Urothelium cell line (cell line): ENCODE data around the gene GRK4.
"Not testable (repeated sequence)": the region's sequence is repeated elsewhere in the genome, so short reads cannot be mapped to it uniquely, and the experiment has no call there.

Source experiments
- DNase-seq: peaks from one replicate; pipeline ENCODE4 v3.0.0; 2011; ENCODE audit warnings: low spot score, mixed read lengths
- FAIRE-seq: peaks from 2 replicates; lab custom pipeline; 2011; peaks lifted over from hg19 to GRCh38; lab: Jason Lieb, UNC

GRK4 gene

DNA sequence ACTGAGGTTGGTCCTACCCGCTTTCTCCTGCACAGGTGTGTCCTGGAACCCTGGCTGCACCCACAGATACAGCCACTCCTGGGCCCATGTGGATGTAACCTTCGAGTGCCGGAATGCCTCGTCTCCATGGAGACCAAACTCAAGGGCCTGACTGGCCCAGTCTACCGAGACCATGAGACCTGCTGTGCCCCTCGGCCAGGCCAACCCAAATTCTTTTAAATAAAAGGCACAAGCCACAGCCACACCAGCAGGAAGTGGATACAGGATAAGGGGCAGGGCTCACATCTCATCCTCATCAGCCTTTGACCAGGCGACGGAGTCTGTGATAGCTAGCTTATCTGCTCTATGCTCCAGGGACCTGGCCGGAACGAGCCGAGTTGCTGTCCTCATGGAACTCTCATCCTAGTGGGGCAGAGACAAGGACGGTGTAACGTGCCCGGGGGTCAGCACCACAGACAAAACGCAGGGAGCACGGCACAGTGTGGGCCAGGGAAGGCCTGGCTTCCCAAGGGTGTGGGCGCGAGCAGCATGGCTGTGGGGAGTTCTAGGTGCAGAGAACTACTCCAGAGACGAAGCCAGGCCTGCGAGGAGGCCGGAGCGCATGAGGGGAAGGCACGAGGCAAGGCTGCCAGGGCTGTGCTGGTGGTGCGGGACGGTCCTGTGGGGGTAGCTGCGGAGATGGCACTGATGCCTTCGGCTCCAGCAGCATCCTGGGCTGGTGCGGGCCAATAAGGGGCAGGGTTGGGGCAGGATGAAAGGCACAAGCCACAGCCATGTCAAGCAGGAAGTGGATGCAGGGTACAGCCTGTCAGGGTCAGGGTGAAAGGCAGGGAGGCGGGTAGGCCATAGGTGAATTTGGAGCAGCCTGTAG, 22.9 kb upstream of the GRK4 start:
- FAIRE-seq (no peak), DNase-seq (no peak)

DNA sequence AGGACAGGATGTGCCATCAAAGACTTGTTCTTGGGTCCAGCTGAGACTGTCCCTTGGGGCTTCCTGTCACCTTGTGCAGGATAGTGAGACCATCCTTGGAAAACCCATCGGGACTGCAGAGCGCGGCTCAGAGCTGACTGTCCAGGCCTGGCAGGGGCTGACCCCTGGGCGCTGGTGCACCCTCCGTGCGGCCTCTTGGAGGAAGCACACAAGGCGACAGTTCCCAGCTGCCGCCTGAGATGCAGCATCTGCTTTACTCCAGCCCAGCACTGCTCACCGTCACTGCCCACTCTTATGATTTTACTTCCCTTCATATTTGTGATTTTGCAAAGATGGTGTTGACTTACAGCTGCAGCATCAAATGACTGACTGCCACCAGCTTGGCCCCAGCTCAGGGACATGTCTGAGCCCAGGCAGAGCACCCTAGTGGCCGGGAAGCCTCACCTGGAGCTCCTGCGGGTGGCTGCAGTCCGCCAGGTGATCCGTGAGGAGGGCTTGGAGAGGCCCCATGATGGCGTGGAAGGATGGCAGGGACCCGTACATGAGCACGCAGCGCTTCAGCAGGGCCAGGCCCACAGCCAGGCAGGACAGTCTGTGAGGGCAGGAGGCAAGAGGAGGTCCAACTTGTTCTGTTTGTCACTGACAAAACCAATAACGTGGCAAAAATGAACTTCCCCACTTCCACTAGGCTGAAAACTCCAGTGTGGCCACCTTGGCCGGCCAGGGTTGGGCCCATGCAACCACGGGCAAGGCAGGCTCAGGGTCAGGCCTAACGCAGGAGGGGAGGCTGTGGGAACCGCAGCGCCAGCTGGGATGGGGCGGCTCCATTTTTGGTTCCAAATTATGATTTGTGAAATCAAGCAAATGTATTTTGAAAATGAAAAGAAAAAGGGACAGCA, 22.0 kb upstream of the GRK4 start:
- DNase-seq: no peak
- FAIRE-seq: no peak

DNA sequence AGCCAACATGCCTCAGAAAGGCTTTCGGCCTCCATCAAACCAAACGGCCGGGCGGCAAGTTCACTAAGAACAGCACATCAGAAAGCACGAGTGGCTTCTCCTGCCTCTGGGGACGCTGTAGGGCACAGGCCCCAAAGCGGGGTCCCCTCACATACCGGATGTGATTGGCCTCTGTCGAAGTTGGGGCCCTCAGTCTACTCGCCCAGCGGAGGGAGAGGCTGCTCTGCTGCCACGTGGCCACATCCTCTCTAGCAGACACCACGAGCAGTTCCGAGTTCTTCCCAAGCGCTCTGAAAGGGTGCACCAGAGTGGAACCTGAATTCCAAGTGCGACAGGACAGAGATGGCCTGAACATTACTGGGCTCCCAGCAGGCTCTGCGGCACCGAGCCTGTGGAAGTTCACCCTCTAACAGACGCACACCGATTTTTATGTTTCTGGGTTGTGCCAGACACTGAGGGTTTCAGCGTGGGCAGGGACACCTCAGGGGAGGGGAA, 21.3 kb upstream of the GRK4 start:
- FAIRE-seq (no peak), DNase-seq (no peak)

DNA sequence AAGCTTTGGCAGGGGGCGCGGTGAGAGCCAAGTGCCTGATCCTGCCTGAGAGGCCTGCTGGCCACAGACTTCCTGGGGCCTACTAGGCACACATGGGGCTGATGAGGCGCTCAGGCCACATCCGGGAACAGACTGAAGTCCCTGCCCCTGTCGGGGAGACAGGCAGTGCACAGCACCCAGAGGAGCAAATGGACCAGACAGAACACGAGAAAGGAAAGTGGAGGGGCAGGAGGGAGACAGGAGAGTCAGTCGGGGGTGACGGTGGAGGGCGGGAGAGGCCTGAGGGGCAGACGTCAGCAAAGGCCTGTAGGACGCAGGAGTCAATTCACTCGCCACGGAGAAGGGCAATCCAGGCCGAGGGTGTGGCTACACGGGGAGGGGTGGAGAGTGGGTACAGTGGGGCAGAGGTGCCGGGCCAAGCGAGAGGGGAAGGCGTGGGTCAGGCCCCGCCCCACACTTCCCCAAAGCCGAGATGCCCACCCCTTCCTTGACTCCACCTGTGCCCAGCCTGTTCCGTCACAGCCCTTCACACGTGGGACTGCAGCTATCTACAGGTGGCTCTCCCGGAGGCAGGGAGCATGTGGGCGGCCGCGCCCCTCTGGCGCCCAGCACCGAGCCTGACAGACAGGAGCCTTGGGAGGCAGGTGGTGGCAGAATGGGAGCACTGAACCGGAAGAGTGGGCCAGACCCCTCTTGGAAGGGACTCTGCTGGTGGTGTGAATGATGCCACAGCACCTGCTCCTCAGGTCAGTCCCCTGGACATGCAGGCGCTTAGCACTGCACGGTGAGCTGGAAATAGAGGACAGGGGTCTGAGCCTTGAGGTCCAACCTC, 20.6 kb upstream of the GRK4 start:
- no peak for FAIRE-seq

DNA sequence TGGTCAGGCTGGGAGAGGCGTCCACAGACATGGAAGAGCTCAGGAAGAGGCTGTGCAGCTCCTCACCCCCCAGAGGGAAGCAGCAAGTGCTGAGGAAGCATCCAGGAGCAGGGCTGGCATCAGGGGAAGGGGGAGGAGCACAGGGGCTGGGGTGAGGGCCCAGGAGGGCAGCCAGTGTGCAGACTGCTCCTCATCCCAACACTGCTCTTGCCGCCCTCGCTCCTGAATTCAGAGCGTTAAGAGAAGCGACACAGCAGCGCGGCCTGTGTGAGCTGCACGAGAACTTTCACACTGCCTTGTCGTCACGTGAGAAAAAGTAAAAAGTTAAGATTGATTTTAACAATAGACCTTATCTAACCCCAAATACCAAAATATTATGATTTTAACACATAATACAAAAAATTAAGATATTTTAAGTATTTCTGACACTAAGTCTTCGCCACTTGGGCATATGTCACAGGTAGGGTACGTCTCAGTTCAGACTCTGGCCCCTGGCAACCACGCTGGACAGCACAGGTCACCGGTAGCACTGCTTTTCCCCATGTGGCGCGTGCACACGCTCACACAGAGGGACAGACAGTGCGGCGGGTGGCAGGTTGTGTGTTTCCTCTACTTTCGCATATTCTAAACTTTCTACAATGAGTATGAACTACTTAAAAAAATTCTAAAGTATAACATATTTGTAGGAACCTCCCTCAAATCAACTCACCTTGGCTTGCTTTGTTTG, 19.8 kb upstream of the GRK4 start:
- FAIRE-seq (no peak), DNase-seq (no peak)

More for the DNA sequence above, 20.6 kb upstream of the GRK4 start:
- DNase-seq: no peak

DNA sequence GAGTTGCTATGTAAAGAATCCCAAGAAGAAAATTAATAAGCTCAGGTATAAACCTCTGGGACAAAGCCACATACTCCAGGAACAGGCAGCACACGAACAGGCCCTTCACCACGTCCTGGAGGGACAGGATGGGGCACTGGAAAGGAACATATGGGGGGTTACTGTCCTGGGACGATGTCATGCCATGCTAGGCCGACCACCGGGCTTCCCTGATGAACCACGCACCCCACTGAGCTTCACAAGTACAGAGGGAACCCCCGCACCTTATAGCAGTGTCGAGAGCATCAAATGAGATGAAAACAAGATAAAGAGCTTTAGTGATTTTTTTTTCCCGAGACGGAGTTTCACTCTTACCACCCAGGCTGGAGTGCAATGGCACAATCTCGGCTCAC, 19.3 kb upstream of the GRK4 start:
- FAIRE-seq (no peak), DNase-seq (no peak)

DNA sequence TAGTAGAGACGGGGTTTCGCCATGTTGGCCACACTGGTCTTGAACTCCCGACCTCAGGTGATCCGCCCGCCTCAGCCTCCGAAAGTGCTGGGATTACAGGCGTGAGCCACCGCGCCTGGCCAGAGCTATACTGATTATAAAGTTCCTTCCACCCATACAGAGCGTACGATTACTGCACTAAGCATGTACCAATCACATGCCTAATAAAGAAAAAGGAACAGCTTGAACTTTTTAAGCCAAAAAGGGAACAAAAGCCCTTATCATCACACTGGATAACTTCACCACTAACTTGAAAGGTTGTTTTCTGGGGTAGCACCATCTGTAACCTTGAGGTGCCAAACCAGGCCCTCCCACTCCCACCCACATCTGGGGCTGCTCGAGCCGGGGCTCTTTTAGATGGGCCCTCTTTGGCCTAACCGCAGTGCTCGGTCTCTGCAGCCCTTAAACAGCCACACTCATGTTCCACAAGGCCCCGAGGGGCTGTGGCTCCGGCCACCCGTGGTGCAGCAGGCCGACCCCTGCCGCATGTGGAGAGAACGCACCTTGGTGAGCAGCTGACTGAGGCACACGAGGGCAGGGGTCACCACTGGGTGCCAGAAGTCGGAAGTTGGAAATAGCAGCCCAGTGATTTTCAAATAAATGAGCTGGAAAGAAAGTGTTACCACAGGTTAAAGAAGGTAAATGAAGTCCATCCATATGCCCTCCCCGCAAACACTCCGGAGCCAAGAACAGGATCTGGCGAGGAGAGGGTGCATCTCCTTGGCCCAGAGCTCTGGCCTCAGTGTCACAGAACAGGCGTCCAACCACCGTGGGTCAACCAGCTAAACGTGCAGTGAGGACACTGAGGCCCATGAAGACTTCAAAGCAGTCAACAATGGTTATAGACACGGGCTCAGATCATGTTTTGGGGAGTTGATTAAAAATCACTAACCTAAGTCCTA, 18.5 kb upstream of the GRK4 start:
- FAIRE-seq (no peak), DNase-seq (no peak)

DNA sequence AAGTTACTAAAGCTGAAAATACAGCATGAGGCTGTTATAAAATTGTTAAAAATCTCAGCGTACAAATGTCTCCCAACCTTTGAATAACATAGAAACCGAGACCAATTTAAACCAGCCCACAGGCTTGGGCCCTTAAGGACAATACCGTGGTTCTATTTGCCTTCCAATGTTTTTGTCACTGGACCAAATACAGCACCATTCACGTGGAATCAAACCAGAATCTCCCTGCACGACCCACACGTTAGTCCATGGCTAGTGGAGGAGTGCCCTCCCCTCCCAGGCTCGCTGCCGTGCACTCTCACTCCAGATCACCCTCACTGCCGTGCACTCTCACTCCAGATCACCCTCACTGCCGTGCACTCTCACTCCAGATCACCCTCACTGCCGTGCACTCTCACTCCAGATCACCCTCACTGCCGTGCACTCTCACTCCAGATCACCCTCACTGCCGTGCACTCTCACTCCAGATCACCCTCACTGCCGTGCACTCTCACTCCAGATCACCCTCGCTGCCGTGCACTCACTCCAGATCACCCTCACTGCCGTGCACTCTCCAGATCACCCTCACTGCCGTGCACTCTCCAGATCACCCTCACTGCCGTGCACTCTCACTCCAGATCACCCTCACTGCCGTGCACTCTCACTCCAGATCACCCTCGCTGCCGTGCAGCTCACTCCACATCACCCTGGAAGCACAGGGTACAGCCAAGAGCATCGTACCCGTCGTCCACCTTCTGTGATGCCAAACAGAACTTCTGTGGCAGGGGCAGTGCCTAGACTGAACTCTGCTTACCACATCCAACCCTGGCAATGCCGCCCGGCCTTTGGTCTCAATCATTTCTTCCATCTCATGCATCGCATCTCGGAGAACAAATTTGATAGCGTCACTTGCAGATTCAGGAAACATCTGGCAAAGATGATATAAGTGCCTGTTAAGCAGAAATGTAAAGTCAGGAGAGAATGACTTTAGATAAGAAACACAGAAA, 17.5 kb upstream of the GRK4 start:
- FAIRE-seq, DNase-seq: not testable (repeated sequence)

DNA sequence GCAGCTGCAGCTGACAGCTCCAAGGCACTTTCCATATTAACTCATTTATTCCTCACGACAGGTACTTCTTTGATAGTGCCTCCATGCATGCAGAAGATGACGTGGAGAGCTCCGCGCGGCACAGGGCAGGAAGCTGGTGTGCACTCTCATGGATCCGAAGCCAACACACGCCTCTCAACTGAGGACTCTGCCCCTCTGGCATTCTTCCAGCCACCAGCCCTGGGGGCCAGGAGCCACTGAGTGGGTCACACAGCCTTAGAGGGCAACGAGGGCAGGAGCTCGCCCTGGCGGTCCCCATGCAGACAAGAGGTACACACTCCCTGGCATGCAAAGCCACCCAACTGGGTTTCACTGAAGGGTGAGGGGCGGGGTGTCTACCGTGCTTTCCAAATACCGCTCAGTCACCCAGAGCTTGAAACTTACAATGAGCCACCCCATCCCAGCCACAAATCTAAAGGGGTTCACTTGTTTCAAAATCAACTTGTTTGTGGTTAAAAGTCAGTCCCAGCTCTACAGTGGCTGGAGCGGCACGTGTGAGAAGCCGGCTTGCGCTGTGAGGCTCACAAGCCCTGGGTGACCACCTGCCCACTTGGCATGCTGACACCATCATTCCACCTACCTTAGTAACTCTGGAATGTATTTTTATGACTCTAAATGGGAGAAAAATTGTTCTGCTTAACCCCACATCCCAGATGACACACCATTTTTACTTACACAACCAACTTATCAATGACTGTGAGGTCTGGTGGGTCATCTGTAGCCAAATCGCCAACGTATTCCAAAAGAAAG, 16.4 kb upstream of the GRK4 start:
- no peak for FAIRE-seq
- no peak for DNase-seq

DNA sequence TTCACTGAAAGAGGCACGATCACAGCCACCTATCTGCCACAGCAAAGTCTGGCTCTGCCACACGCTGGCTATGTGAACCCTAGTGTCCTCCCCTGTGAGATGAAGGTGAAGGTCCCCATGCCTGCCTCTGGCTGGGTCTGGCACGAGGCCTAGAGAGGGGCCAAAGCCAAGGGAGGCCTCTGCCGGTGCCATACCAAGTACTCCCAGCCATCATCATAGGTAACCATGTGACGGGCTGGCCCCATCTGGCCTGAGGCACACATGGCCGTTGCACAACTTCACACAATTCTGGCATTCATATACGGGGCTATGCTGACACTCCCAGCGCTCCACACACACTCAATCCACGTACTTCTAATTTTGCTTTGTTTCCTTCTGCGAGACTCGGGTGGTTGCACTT, 15.4 kb upstream of the GRK4 start:
- no peak for DNase-seq

DNA sequence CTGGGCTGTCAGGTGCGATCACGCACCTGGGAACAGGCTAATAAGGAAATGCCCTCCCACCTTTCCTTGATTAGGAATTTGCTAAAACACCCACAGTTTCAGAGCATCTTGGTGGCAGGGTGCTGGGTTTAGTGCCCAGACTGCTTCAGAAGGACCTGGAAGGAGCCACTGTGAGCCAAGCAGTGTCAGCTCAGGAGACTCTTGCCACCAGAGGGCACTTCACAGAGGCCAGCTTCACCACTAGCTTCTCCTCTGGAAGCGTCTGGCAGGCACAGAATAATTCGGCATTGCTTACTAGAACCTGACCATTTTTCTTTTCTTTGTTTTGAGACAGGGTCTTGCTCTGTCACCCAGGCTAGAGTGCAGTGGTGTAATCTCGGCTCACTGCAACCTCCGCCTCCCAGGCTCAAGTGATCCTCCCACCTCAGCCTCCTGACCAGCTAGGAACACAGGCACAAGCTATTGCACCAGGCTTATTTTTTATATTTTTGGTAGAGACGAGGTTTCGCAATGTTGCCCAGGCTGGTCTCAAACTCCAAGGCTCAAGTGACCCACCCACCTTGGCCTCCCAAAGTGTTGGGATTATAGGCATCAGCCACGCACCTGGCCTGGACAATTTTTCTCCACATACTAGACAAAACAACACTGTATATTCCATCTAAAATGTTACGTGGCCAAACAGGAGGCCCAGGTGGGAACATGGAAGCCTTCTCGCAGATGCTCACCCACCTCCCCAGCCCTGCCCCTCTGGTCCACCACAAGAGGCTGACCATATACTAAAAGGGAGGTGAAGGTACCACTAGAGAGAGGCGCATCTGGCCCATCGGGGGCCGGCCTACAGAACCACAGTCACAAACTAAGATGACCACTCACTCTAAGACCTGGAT, 14.2 kb upstream of the GRK4 start:
- FAIRE-seq: no peak

More for the DNA sequence above, 15.4 kb upstream of the GRK4 start:
- FAIRE-seq: no peak

DNA sequence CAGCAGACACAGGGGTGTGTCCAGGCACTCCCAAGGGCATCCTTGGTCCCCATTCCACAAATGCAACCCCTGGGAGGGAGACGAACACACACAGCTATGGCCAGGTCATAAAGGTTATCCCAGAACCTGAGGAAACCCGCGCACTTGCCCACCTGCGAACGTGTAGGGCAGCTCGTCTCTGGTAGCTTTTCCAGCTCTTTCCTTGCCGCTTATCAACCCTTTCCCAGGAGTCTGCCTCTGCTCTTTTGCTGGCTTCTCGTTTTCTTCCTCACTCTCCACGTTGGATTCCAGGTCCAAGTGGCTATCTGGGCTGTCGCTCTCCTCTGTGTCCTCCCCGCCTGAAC, 13.6 kb upstream of the GRK4 start:
- FAIRE-seq (no peak), DNase-seq (no peak)

More for the DNA sequence above, 14.2 kb upstream of the GRK4 start:
- no peak for DNase-seq

DNA sequence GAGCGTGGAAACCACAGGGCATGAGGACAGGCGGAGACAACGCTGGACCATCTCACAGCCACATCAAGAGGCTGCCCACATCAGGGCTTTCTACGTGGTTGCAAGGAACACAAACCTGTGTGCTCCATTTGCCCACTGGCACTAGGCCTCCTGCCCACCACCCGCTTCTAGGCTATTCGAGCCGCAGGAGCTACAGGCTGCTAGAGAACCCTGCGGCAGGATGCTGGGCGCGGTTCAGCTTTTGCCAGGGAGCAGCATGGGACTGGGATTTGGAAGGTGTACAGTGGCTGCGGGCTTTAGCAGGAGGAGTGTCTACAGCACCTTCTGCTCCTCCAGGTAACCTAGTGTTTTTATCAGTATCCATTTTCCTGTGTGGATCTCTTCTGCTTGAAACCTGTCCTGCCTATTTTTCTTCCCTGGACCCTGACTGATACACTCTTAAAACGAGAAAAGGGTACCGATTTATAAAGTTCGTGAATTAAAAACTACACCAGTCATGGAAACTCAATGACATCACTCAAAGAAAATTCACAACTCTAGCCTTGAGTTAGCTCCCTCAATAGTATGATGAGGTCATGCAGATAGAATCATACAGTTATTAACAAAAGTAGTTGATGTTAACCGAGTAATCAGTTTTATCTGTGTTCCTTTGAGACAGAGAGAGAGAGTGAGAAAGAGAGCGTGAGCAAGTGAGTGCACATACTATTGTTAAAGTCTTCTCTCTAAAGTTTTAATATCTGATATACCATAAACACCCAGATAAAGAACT, 13.0 kb upstream of the GRK4 start:
- DNase-seq: no peak
- FAIRE-seq: no peak

DNA sequence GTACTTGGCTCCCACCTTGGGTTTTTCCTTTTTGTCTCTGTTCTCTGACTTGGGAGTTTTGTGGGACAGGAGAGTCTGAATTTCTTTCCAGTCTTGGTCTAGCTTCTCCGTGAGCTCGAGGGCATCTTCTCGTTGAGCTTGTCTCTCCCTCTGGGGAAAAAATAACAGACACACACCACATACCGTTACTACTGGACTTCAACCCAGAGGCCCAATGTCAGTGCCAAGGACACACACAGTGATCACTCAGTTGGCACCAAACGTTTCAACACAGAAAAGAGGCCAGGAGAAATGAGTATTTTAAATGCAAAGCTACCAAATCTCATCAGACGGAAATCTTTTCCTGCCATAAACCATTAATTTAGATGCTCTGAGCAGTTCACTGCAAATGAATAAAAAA, 9.9 kb upstream of the GRK4 start:
- no peak for FAIRE-seq
- DNase-seq: no peak
